NCI-H187 (cell line): ENCODE measurements around the gene BDH1.

Experiments
- DNase-seq, 2 experiments: peaks; one replicate each; lab custom pipeline; 2025; lab: John Stamatoyannopoulos, UW

Gene BDH1

GRCh38 chr3:197547306-197548011 lies 8.3 kb downstream of the BDH1 start:
- no peak for DNase-seq

GRCh38 chr3:197546307-197547085 lies 9.3 kb downstream of the BDH1 start:
- no peak for DNase-seq

GRCh38 chr3:197545571-197545970 lies 10.2 kb downstream of the BDH1 start:
- no peak for DNase-seq

GRCh38 chr3:197545101-197545500 lies 10.7 kb downstream of the BDH1 start:
- DNase-seq, result no peak

- no peak for DNase-seq
Measured at GRCh38 chr3:197542741-197543454, 12.9 kb downstream of the BDH1 start.

- DNase-seq, result no peak
Measured at GRCh38 chr3:197541756-197542539, 13.8 kb downstream of the BDH1 start.

- DNase-seq, result no peak
Measured at GRCh38 chr3:197540961-197541377, 14.8 kb downstream of the BDH1 start.

GRCh38 chr3:197539651-197540051 lies 16.1 kb downstream of the BDH1 start:
- DNase-seq, result no peak

- DNase-seq, result no peak
Measured at GRCh38 chr3:197533927-197534725, 21.6 kb downstream of the BDH1 start.

GRCh38 chr3:197533396-197533795 lies 22.4 kb downstream of the BDH1 start:
- DNase-seq, result no peak

GRCh38 chr3:197532388-197532787 lies 23.4 kb downstream of the BDH1 start:
- no peak for DNase-seq

GRCh38 chr3:197528190-197528589 lies 27.6 kb downstream of the BDH1 start:
- DNase-seq, result no peak

- no peak for DNase-seq
Measured at GRCh38 chr3:197527569-197527968, 28.2 kb downstream of the BDH1 start.

GRCh38 chr3:197525706-197526105 lies 30.1 kb downstream of the BDH1 start:
- DNase-seq, result no peak

GRCh38 chr3:197524128-197524527 lies 31.6 kb downstream of the BDH1 start:
- no peak for DNase-seq

- no peak for DNase-seq
Measured at GRCh38 chr3:197523526-197523925, 32.2 kb downstream of the BDH1 start.

- DNase-seq, result no peak
Measured at GRCh38 chr3:197522881-197523441, 32.8 kb downstream of the BDH1 start.

- DNase-seq, result no peak
Measured at GRCh38 chr3:197522183-197522715, 33.5 kb downstream of the BDH1 start.

- no peak for DNase-seq
Measured at GRCh38 chr3:197521277-197522182, 34.2 kb downstream of the BDH1 start.
